Adrenal gland (tissue), 12 donors: ENCODE data around the gene GSE1. TPM values are rescaled to one million over a fixed set of nuclear protein-coding genes. Genes with fewer than 3 reads are reported as not detected.

ENCODE experiments used
- DNase-seq, 7 donors: peaks; one replicate each; pipeline ENCODE4 v3.0.0-alpha.2; 2019 to 2020
- H3K27ac ChIP-seq, 5 donors: fragments of 200-600 bp; sonication (generic) in 4 of 5; 1 replicate in 3 of 5; 2 replicates in 2 of 5; pipeline versions ENCODE4 v1.5.1 to v1.8.0; 2016 to 2020; ENCODE audit warnings: mild to moderate bottlenecking in 1 of 5
- H3K27me3 ChIP-seq: fragments of 200-600 bp; 2 replicates; pipeline ENCODE4 v1.8.0; 2021
- H3K36me3 ChIP-seq, 2 donors: fragments of 200-600 bp; replicated peaks in 1 of 2; 1 replicate in 1 of 2; 2 replicates in 1 of 2; pipeline versions ENCODE4 v1.5.1 to v1.8.0; 2018 to 2022
- H3K4me1 ChIP-seq, 2 donors: fragments of 200-600 bp; replicated peaks in 1 of 2; 1 replicate in 1 of 2; 2 replicates in 1 of 2; pipeline versions ENCODE4 v1.5.1 to v1.8.0; 2018 to 2021
- H3K4me3 ChIP-seq, 4 donors: fragments of 200-600 bp; sonication (generic) in 3 of 4; one replicate each; pipeline ENCODE4 v1.5.1; 2016 to 2018
- H3K9me3 ChIP-seq, 3 donors: fragments of 200-600 bp; sonication (generic) in 1 of 3; replicated peaks in 1 of 3; 1 replicate in 2 of 3; 2 replicates in 1 of 3; pipeline versions ENCODE4 v1.5.1 to v1.8.0; 2016 to 2021
- POLR2A ChIP-seq, 2 donors: fragments of 450-650 bp; IDR thresholded peaks; one replicate each; pipeline ENCODE4 v1.6.1; 2017; ENCODE audit warnings: antibody characterized with exemption in 2 of 2, mild to moderate bottlenecking in 2 of 2, moderate library complexity in 1 of 2
- WGBS, 4 donors: extraction: QIAGEN DNeasy Blood & Tissue Kit in 2 of 4; methylation state at CpG; one replicate each; pipeline versions ENCODE4 v1.1.5 to v1.1.7; 2013 to 2017; 5-methylcytosine and 5-hydroxymethylcytosine counted together
- intact Hi-C, 2 donors: fragments of 100-400 bp; cut with DNase I; formaldehyde crosslinking; loops; one replicate each; pipeline versions ENCODE4 v1.14.1 to v1.15.0; 2022 to 2023
- polyA plus RNA-seq, 3 donors: library from polyadenylated mRNA; stranded (reverse); fragments of 200-250 nt in 2 of 3; fragments of 350-450 nt in 1 of 3; fragmentation: Illumina TruSeq in 1 of 3; extraction: RNeasy Lipid Tissue Mini Kit (QIAGEN cat#74804) in 1 of 3; gene quantifications; one replicate each; pipeline ENCODE4 v1.2.3, GENCODE V29; 2013 to 2014
- total RNA-seq, 9 donors: library from RNA; depleted of rRNA in 4 of 9; stranded (reverse); fragments of >200 nt in 4 of 9; fragments of 120-200 nt in 1 of 9; fragmentation: NEBNext Ultra II Directional in 1 of 9; extraction: Animal tissue kit (Norgen Biotek cat#: 25700) in 1 of 9; gene quantifications; one replicate each; pipeline versions ENCODE4 v1.1.0 to v1.2.4, GENCODE V29; 2013 to 2023
- TF ChIP-seq, protein P1 (sequence below), 6 experiments: fragments of 450-650 bp in 4 of 6; fragments of 200-600 bp in 2 of 6; sonication (generic) in 1 of 6; IDR thresholded peaks; 1 replicate in 5 of 6; 2 replicates in 1 of 6; pipeline versions ENCODE4 v1.5.1 to v1.8.0; 2016 to 2021; ENCODE audit warnings: antibody characterized with exemption in 6 of 6, mild to moderate bottlenecking in 2 of 6, moderate library complexity in 1 of 6
- donor health status: healthy with polysubstance abuse.
- donor health status: Bipolar disorder and iron deficiency.
- donor health status: DM: yes; HTN: yes; CAD: no.
- donor health status: DM: no; HTN: no; CAD: no.
- donor health status: DM: no; HTN: no; CAD: no.
- donor health status: DM: yes; HTN: yes; CAD: no.

Gene GSE1
- total and polyA plus RNA-seq, 12 donors, result 7.8 to 99.9 (median 64.8) TPM

DNA sequence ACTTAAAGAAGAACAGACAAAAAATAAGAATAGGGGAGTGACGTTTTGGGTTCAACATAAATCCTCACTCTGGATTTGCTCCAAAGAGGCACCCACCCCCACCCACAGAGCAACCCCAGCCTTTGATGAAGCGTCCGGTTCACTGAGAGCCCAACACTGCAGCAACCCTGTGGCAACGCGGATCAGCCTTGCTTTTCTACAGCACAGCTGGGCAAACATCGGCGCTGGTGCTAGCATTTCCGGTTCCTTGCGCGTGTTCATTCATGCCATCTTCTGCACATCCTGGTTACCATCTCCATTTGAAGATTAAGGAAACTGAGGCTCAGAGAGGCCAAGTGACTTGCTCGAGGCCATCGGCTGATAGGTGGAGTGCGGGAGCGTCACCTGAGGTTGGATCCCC, 84.3 kb downstream of the GSE1 start:
- 68 to 83% (median 77%) methylated on average over 14 of the region's 14 CpGs for WGBS, 4 donors
- intact Hi-C loops, result no loop called here
- TF ChIP-seq, protein P1, sequence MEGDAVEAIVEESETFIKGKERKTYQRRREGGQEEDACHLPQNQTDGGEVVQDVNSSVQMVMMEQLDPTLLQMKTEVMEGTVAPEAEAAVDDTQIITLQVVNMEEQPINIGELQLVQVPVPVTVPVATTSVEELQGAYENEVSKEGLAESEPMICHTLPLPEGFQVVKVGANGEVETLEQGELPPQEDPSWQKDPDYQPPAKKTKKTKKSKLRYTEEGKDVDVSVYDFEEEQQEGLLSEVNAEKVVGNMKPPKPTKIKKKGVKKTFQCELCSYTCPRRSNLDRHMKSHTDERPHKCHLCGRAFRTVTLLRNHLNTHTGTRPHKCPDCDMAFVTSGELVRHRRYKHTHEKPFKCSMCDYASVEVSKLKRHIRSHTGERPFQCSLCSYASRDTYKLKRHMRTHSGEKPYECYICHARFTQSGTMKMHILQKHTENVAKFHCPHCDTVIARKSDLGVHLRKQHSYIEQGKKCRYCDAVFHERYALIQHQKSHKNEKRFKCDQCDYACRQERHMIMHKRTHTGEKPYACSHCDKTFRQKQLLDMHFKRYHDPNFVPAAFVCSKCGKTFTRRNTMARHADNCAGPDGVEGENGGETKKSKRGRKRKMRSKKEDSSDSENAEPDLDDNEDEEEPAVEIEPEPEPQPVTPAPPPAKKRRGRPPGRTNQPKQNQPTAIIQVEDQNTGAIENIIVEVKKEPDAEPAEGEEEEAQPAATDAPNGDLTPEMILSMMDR (IDR thresholded peaks at IDR 0.05), result no peak
- no peak for TF ChIP-seq POLR2A (IDR thresholded peaks at IDR 0.05)
- DNase-seq, result no peak
- Histone ChIP-seq H3K27ac (no peak overlapping the region), H3K36me3 (no peaks in the 10 kb centered on the region), H3K27me3 (no peaks in the 10 kb centered on the region), H3K4me1 (no peaks in the 10 kb centered on the region), H3K9me3 (no peaks in the 10 kb centered on the region), H3K4me3 (no peak overlapping the region)

DNA sequence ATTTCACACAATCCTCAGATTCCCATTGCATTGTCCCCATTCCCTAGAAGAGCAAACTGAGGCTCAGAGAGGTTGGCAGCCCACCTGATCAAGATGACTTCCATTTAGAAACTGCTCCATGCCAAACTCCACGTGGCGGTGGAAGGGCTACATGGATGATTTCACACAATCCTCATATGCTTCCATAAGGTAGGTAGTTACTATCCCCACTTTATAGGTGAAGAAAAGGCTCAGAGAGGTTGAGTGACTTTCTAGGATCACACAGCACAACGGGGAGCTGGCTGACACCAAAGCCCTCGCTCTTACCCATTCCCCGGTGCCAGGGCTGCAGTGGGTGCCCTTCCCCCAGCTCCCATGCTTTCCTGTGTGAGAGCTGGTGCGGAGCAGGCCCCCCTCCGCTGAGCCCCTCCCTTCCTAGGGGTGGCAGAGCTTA, 85.4 kb downstream of the GSE1 start:
- intact Hi-C loops, result no loop called here
- TF ChIP-seq, protein P1 (IDR thresholded peaks at IDR 0.05), result no peak
- no peak for TF ChIP-seq POLR2A (IDR thresholded peaks at IDR 0.05)
- Histone ChIP-seq H3K4me3 (no peak overlapping the region), H3K36me3 (no peaks in the 10 kb centered on the region), H3K4me1 (no peaks in the 10 kb centered on the region), H3K9me3 (no peaks in the 10 kb centered on the region), H3K27me3 (no peaks in the 10 kb centered on the region), H3K27ac (no peak overlapping the region)
- no peak for DNase-seq
- WGBS, 4 donors, result 82 to 92% (median 84%) methylated on average over 6 to 7 of the region's 7 CpGs

DNA sequence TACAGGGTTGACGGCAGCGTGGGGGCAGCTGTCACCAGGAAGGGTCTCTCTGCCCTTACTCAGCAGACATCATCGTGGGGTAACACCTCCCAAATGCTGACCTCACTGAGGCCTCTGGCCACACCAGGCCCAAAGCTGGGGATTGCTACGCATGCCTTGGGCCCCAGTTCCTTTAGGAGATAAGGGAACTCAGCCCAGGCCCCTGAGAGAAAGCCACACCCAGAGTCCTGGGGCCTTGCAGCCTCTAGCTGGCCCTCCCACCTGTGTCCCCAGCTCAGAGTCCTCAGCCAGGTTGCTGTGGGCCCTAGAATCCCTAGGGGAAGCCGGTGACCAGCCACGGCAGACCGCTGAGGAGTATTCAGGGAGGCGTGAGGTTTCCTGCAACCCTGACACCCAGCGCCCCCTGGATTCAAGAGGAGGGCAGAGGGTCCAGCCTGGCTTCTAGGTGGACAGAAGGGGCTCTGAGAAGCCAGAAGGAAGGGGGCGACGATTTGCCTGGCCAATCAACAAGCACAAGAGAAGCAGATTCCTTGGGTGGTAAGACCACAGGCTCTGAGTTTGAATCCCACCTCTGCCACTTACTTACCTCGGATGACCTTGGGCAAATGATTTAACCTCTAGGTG, 85.9 kb downstream of the GSE1 start:
- H3K4me1 ChIP-seq, result no peaks in the 10 kb centered on the region
- H3K36me3 ChIP-seq, result no peaks in the 10 kb centered on the region
- H3K4me3 ChIP-seq, result no peak overlapping the region
- no peaks in the 10 kb centered on the region for H3K9me3 ChIP-seq
- no peaks in the 10 kb centered on the region for H3K27me3 ChIP-seq
- no peak for DNase-seq
- TF ChIP-seq POLR2A (IDR thresholded peaks at IDR 0.05), result no peak
- TF ChIP-seq, protein P1 (IDR thresholded peaks at IDR 0.05), result no peak
- H3K27ac ChIP-seq, result no peak overlapping the region
- 56 to 80% (median 69%) methylated on average over 3 to 12 of the region's 12 CpGs for WGBS, 4 donors
- intact Hi-C loops, result no loop called here

DNA sequence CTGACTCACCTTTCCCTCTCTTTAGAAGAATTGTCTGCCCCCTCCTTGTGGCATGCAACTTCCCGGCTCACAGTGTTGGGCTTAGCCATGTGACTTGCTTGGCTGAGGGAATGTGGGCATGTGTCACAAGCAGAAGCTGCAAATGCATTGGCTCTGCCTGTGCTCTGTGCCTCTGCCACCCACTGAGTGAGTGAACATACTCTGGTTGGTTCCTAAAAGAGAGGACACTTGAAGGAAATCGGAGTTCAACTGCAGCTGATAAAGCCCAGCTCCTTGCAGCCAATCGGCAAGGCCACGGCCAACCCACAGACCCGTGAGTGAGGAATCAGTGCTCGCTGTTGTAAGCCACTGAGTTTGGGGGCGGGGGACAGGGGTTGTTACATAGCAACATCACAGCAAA, 86.5 kb downstream of the GSE1 start:
- no peak overlapping the region for H3K4me3 ChIP-seq
- H3K27me3 ChIP-seq, result no peaks in the 10 kb centered on the region
- no peaks in the 10 kb centered on the region for H3K36me3 ChIP-seq
- H3K4me1 ChIP-seq, result no peaks in the 10 kb centered on the region
- no peak for TF ChIP-seq POLR2A (IDR thresholded peaks at IDR 0.05)
- TF ChIP-seq, protein P1 (IDR thresholded peaks at IDR 0.05), result no peak
- H3K9me3 ChIP-seq, result no peaks in the 10 kb centered on the region
- peak overlapping the region in 1 of 5 donors; percentile 29 for H3K27ac ChIP-seq
- DNase-seq, result peak in 6 of 7 donors; percentile 76 to 86 (median 79)
- WGBS, 4 donors, result 39 to 47% (median 45%) methylated on average over 6 to 7 of the region's 7 CpGs
- intact Hi-C loops, result no loop called here
